Stomach (tissue), 4 donors: ENCODE data around the gene BBS4.

Source experiments
- CTCF ChIP-seq, 7 experiments: fragments of 450-650 bp in 4 of 7; fragments of 200-600 bp in 3 of 7; sonication (generic) in 3 of 7; IDR thresholded peaks; one replicate each; pipeline ENCODE4 v1.5.1; 2016 to 2019; ENCODE audit warnings: antibody characterized with exemption in 7 of 7, control low read depth in 2 of 7, mild to moderate bottlenecking in 1 of 7
- POLR2A ChIP-seq, 4 donors: fragments of 450-650 bp; IDR thresholded peaks; one replicate each; pipeline ENCODE4 v1.6.1; 2016; ENCODE audit warnings: antibody characterized with exemption in 4 of 4, control low read depth in 2 of 4, mild to moderate bottlenecking in 1 of 4, moderate library complexity in 1 of 4
- POLR2AphosphoS5 ChIP-seq, 3 donors: sonication (generic); formaldehyde crosslinking; IDR thresholded peaks; one replicate each; pipeline ENCODE4 v1.6.1; 2016; ENCODE audit warnings: antibody characterized with exemption in 3 of 3

GRCh38 chr15:72778796-72779195 is 92.8 kb downstream of the BBS4 start:
- TF ChIP-seq CTCF (IDR thresholded peaks at IDR 0.05) (no peak), POLR2AphosphoS5 (IDR thresholded peaks at IDR 0.05) (no peak), POLR2A (IDR thresholded peaks at IDR 0.05) (no peak)
